Measurements from ENCODE around the gene NUDT4. TPM values are rescaled to one million over a fixed set of nuclear protein-coding genes. Genes with fewer than 3 reads are reported as not detected.

NUDT4 gene
- total and polyA plus RNA-seq, 2 of the 4 experiments (the other 2 are of a cell fraction) = 23.6 to 25.6 TPM

DNA sequence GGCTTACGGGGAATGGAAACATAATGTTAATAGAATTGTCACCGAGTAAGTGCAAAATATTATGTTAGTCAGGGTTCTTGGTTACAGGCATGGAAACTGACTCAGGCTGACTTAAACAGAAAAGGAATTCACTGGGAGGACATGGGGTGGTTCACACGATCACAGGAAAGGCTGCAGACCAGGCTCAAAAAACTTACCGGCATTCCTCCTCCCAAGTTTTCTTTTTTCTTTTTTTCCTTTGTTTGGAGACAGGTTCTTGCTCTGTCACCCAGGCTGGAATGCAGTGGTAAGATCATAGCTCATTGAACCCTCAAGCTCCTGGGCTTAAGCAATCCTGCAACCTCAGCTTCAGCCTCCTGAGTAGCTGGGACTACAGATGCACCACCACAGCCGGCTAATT is 75.9 kb downstream of the NUDT4 start:
- Histone ChIP-seq H2BK120ac (ENCODE audit: low read depth, low read length) (no peak overlapping the region), H3K4ac (ENCODE audit: low read depth, low read length) (no peak overlapping the region), H4K91ac (ENCODE audit: insufficient read depth, low read depth, low read length) (no peak overlapping the region), H3K9me1 (ENCODE audit: insufficient read depth, low read length) (no peaks in the 10 kb centered on the region), H2AK9ac (replicated peaks; ENCODE audit: low read depth, low read length, poor library complexity) (no peak overlapping the region), H3K36me3 (ENCODE audit: control insufficient read depth, insufficient read depth, low read length) (no peaks in the 10 kb centered on the region), H3K18ac (ENCODE audit: low read depth, low read length) (no peak overlapping the region), H2AFZ (replicated peaks; ENCODE audit: low read length, poor library complexity) (peak overlapping the region; percentile 45), H2AK5ac (ENCODE audit: low read depth, low read length) (no peak overlapping the region), H2BK15ac (ENCODE audit: low read depth, low read length) (no peak overlapping the region), H3K23ac (ENCODE audit: low read depth, low read length) (no peak overlapping the region), H3K9me3 (ENCODE audit: control insufficient read depth, insufficient read depth, low read length) (no peaks in the 10 kb centered on the region), H3K56ac (ENCODE audit: extremely low read depth, insufficient read depth, low read length) (no peak overlapping the region), H4K5ac (ENCODE audit: low read depth, low read length) (no peak overlapping the region), H3K27me3 (ENCODE audit: control insufficient read depth, insufficient read depth, low read length) (no peaks in the 10 kb centered on the region), H3K79me1 (ENCODE audit: low read depth in 1 of 2, low read length in 2 of 2) (no peaks in the 10 kb centered on the region; a peak in 1 of 4 replicates), H3K14ac (replicated peaks; ENCODE audit: low read depth, low read length) (peak overlapping the region; percentile 28; the same call in 1 of the 2 replicates), H2BK5ac (ENCODE audit: low read depth, low read length, poor library complexity, severe bottlenecking) (peak overlapping the region; percentile 18), H2BK20ac (ENCODE audit: low read depth, low read length) (no peak overlapping the region), H3K4me3 (ENCODE audit: insufficient read depth, low read depth, low read length) (no peak overlapping the region), H3K9ac (ENCODE audit: low read depth, low read length) (no peak overlapping the region), H3K4me2 (ENCODE audit: low read depth, low read length) (0 out of 2 replicates have a peak overlapping the region, but pooled peaks have one; percentile 4), H3K4me1 (ENCODE audit: control insufficient read depth, insufficient read depth, low read length) (no peaks in the 10 kb centered on the region), H4K8ac (ENCODE audit: low read depth in 2 of 2, low read length in 2 of 2) (no peak overlapping the region), H4K20me1 (ENCODE audit: insufficient read depth, low read length) (no peaks in the 10 kb centered on the region), H3K27ac (ENCODE audit: insufficient read depth, low read length) (no peak overlapping the region)
- ChIA-PET POLR2A (ENCODE audit: unreplicated experiment) (no interaction called here), CTCF (interaction anchor here (0.5 kb wide), 1 partner anchor 635 kb away, joined by 3 read pairs; no protein-coding TSS in a partner anchor)
- intact Hi-C loops (cut with micrococcal nuclease) = no loop called here
- in situ Hi-C loops (cut with MboI; ENCODE audit: low sequenced_read_pairs) = no loop called here
- no TSS peak for BruUV-seq (replicated peaks)
- no peak for TF ChIP-seq POLR2A (IDR thresholded peaks at IDR 0.05; ENCODE audit: low read depth, low read length)
- TF ChIP-seq CEBPB (IDR thresholded peaks at IDR 0.05; ENCODE audit: low read depth, low read length) = peak; percentile 52; the same call in 1 of the 2 replicates
- dilution Hi-C loops (cut with HindIII; ENCODE audit: low sequenced_read_pairs, unreplicated experiment) = no loop called here
- WGBS, 2 experiments (ENCODE audit: extremely low coverage in 2 of 2, insufficient read length in 1 of 2) = 100% methylated on average over 1 of the region's 5 CpGs; no CpG with 5 or more reads in 1 of the 2 experiments
- DNase-seq (peak; percentile 77), ATAC-seq (ENCODE audit: low read depth) (peak; percentile 78)

Measured in IMR-90 (cell line).